Gastrocnemius medialis (tissue), 4 donors: ENCODE measurements around the gene ROR2. TPM values are rescaled to one million over a fixed set of nuclear protein-coding genes. Genes with fewer than 3 reads are reported as not detected.

Experiments used
- ATAC-seq, 2 donors: fragments of 150-250 bp; one replicate each; pipeline ENCODE4 v1.9.1; 2016
- DNase-seq, 2 donors: peaks; one replicate each; pipeline ENCODE4 v3.0.0-alpha.2; 2019
- H3K27ac ChIP-seq, 4 donors: fragments of 200-600 bp; sonication (generic); 1 replicate in 1 of 4; 2 replicates in 3 of 4; pipeline ENCODE4 v1.5.1; 2016 to 2018; ENCODE audit warnings: mild to moderate bottlenecking in 2 of 4, moderate library complexity in 1 of 4
- H3K27me3 ChIP-seq, 3 donors: fragments of 200-600 bp; sonication (generic) in 2 of 3; 1 replicate in 1 of 3; 2 replicates in 2 of 3; pipeline versions ENCODE4 v1.5.1 to v1.6.0; 2016 to 2019; ENCODE audit warnings: mild to moderate bottlenecking in 1 of 3, moderate library complexity in 1 of 3
- H3K36me3 ChIP-seq, 2 donors: fragments of 200-600 bp; sonication (generic) in 1 of 2; one replicate each; pipeline ENCODE4 v1.5.1; 2017 to 2018
- H3K4me1 ChIP-seq, 2 donors: fragments of 200-600 bp; sonication (generic) in 1 of 2; one replicate each; pipeline ENCODE4 v1.5.1; 2016 to 2017; ENCODE audit warnings: mild to moderate bottlenecking in 2 of 2
- H3K4me3 ChIP-seq, 4 donors: fragments of 200-600 bp; sonication (generic) in 3 of 4; 1 replicate in 1 of 4; 2 replicates in 3 of 4; pipeline ENCODE4 v1.5.1; 2016 to 2019; ENCODE audit warnings: mild to moderate bottlenecking in 2 of 4
- H3K9me3 ChIP-seq, 3 donors: fragments of 200-600 bp; sonication (generic) in 2 of 3; 1 replicate in 1 of 3; 2 replicates in 2 of 3; pipeline ENCODE4 v1.5.1; 2016 to 2019
- CTCF ChIP-seq, 5 experiments: fragments of 450-650 bp in 3 of 5; fragments of 200-600 bp in 2 of 5; sonication (generic) in 2 of 5; IDR thresholded peaks in 4 of 5; conservative IDR thresholded peaks in 1 of 5; 1 replicate in 4 of 5; 2 replicates in 1 of 5; pipeline ENCODE4 v1.5.1; 2016 to 2019; ENCODE audit warnings: antibody characterized with exemption in 5 of 5, mild to moderate bottlenecking in 3 of 5, moderate library complexity in 3 of 5
- POLR2A ChIP-seq, 2 donors: fragments of 450-650 bp; IDR thresholded peaks; one replicate each; pipeline ENCODE4 v1.6.1; 2017; ENCODE audit warnings: antibody characterized with exemption in 2 of 2, mild to moderate bottlenecking in 2 of 2, moderate library complexity in 2 of 2
- in situ Hi-C, 4 donors: fragments of 200-750 bp; cut with MboI; loops; one replicate each; pipeline versions ENCODE4 v1.15.0 to v1.8.0; 2017; ENCODE audit warnings: low sequenced_read_pairs in 4 of 4
- intact Hi-C: fragments of 100-400 bp; cut with DNase I; formaldehyde crosslinking; loops from one replicate; pipeline ENCODE4 v1.15.1; 2023; ENCODE audit warnings: low total_unique reads
- total RNA-seq, 4 donors: library from RNA; depleted of rRNA; stranded (reverse); fragments of >200 nt; gene quantifications; one replicate each; pipeline versions ENCODE4 v1.1.0 to v1.2.3, GENCODE V29; 2016

Gene ROR2
- total RNA-seq, 4 donors from 2014 or later, result 0.15 to 1.2 (median 0.61) TPM

GRCh38 chr9:91783411-91783810 lies 166.6 kb downstream of the ROR2 start:
- ATAC-seq (no peak), DNase-seq (no peak)
- Histone ChIP-seq H3K4me1 (no peaks in the 10 kb centered on the region), H3K4me3 (no peak overlapping the region), H3K36me3 (no peaks in the 10 kb centered on the region), H3K27me3 (no peaks in the 10 kb centered on the region), H3K27ac (no peak overlapping the region), H3K9me3 (no peaks in the 10 kb centered on the region)
- intact Hi-C loops (no loop called here), in situ Hi-C loops (loop anchor here in 1 of 4 donors (25.0 kb wide), 1 partner anchor 154 kb away; no protein-coding TSS in a partner anchor)
- TF ChIP-seq CTCF (IDR thresholded peaks at IDR 0.05 in 4 of 5, conservative IDR thresholded peaks at IDR 0.05 in 1 of 5) (no peak), POLR2A (IDR thresholded peaks at IDR 0.05) (no peak)

- no peak overlapping the region for H3K4me3 ChIP-seq
- in situ Hi-C loops, result loop anchor here in 1 of 4 donors (25.0 kb wide), 1 partner anchor 155 kb away; no protein-coding TSS in a partner anchor
- ATAC-seq (no peak), DNase-seq (no peak)
- H3K27me3 ChIP-seq, result no peaks in the 10 kb centered on the region
- H3K36me3 ChIP-seq, result no peaks in the 10 kb centered on the region
- no peaks in the 10 kb centered on the region for H3K9me3 ChIP-seq
- no peak for TF ChIP-seq CTCF (IDR thresholded peaks at IDR 0.05 in 4 of 5, conservative IDR thresholded peaks at IDR 0.05 in 1 of 5)
- no peak for TF ChIP-seq POLR2A (IDR thresholded peaks at IDR 0.05)
- H3K27ac ChIP-seq, result no peak overlapping the region
- no peaks in the 10 kb centered on the region for H3K4me1 ChIP-seq
- intact Hi-C loops, result no loop called here
These were observed 167.3 kb downstream of the ROR2 start for GRCh38 chr9:91782708-91783214.

GRCh38 chr9:91781906-91782305 lies 168.1 kb downstream of the ROR2 start:
- DNase-seq, result no peak
- TF ChIP-seq CTCF (IDR thresholded peaks at IDR 0.05 in 4 of 5, conservative IDR thresholded peaks at IDR 0.05 in 1 of 5), result no peak
- intact Hi-C loops (no loop called here), in situ Hi-C loops (loop anchor here in 1 of 4 donors (25.0 kb wide), 1 partner anchor 155 kb away; no protein-coding TSS in a partner anchor)
- no peak overlapping the region for H3K27ac ChIP-seq
- no peaks in the 10 kb centered on the region for H3K9me3 ChIP-seq
- H3K4me1 ChIP-seq, result no peaks in the 10 kb centered on the region
- no peak for ATAC-seq
- no peaks in the 10 kb centered on the region for H3K36me3 ChIP-seq
- no peak overlapping the region for H3K4me3 ChIP-seq
- H3K27me3 ChIP-seq, result no peaks in the 10 kb centered on the region

GRCh38 chr9:91781116-91781515 lies 168.9 kb downstream of the ROR2 start:
- TF ChIP-seq CTCF (IDR thresholded peaks at IDR 0.05 in 4 of 5, conservative IDR thresholded peaks at IDR 0.05 in 1 of 5) (no peak), POLR2A (IDR thresholded peaks at IDR 0.05) (no peak)
- in situ Hi-C loops, result loop anchor here in 1 of 4 donors (25.0 kb wide), 1 partner anchor 156 kb away; no protein-coding TSS in a partner anchor
- intact Hi-C loops, result no loop called here
- Histone ChIP-seq H3K4me1 (no peaks in the 10 kb centered on the region), H3K27ac (no peak overlapping the region), H3K4me3 (no peak overlapping the region), H3K27me3 (no peaks in the 10 kb centered on the region), H3K9me3 (no peaks in the 10 kb centered on the region), H3K36me3 (no peaks in the 10 kb centered on the region)
- DNase-seq (no peak), ATAC-seq (no peak)

GRCh38 chr9:91778031-91778430 lies 172.0 kb downstream of the ROR2 start:
- DNase-seq (no peak), ATAC-seq (no peak)
- TF ChIP-seq CTCF (IDR thresholded peaks at IDR 0.05 in 4 of 5, conservative IDR thresholded peaks at IDR 0.05 in 1 of 5) (no peak), POLR2A (IDR thresholded peaks at IDR 0.05) (no peak)
- Histone ChIP-seq H3K9me3 (no peaks in the 10 kb centered on the region), H3K4me3 (no peak overlapping the region), H3K27me3 (peaks cover 0 to 10% (median 5%) of the 10 kb centered on the region in 3 donors), H3K36me3 (no peaks in the 10 kb centered on the region), H3K27ac (no peak overlapping the region), H3K4me1 (no peaks in the 10 kb centered on the region)
- in situ Hi-C loops (loop anchor here in 1 of 4 donors (25.0 kb wide), 1 partner anchor 159 kb away; no protein-coding TSS in a partner anchor), intact Hi-C loops (loop anchor here (5.0 kb wide), 1 partner anchor 169 kb away; no protein-coding TSS in a partner anchor)
